Subcutaneous adipose tissue (tissue), 4 donors: ENCODE measurements around the gene ADCY9. TPM values are rescaled to one million over a fixed set of nuclear protein-coding genes. Genes with fewer than 3 reads are reported as not detected.

Experiments used
- CTCF ChIP-seq: fragments of 450-650 bp; IDR thresholded peaks from one replicate; pipeline ENCODE4 v1.5.1; 2016; ENCODE audit warnings: low read depth, mild to moderate bottlenecking, control low read depth, antibody characterized with exemption, moderate library complexity
- total RNA-seq, 4 donors: library from RNA; depleted of rRNA; stranded (reverse); fragments of >200 nt; gene quantifications; one replicate each; pipeline ENCODE4 v1.1.0, GENCODE V29; 2016

Gene ADCY9
- total RNA-seq, 4 donors from 2014 or later = 9.5 to 16.4 (median 9.8) TPM

GRCh38 chr16:4051591-4051990 lies 64.7 kb downstream of the ADCY9 start:
- TF ChIP-seq CTCF = no peak

GRCh38 chr16:4049031-4049430 lies 67.2 kb downstream of the ADCY9 start:
- no peak for TF ChIP-seq CTCF

GRCh38 chr16:4048481-4048880 lies 67.8 kb downstream of the ADCY9 start:
- TF ChIP-seq CTCF = no peak

- no peak for TF ChIP-seq CTCF
These were observed 70.0 kb downstream of the ADCY9 start for GRCh38 chr16:4046221-4046620.

GRCh38 chr16:4042581-4042980 lies 73.7 kb downstream of the ADCY9 start:
- TF ChIP-seq CTCF = no peak

GRCh38 chr16:4038448-4038847 lies 77.8 kb downstream of the ADCY9 start:
- TF ChIP-seq CTCF = no peak

- TF ChIP-seq CTCF = no peak
These were observed 81.3 kb downstream of the ADCY9 start for GRCh38 chr16:4034963-4035362.
